A549 (cell line): ENCODE results near the gene PCDHA5. TPM values are rescaled to one million over a fixed set of nuclear protein-coding genes. Genes with fewer than 3 reads are reported as not detected.
"Not testable (repeated sequence)": the region's sequence is repeated elsewhere in the genome, so short reads cannot be mapped to it uniquely, and the experiment has no call there.

Source experiments
- ATAC-seq, 2 experiments: fragments of 200-7000 bp in 1 of 2; fragments of >200 bp in 1 of 2; cut with Nextera tagmentation in 1 of 2; cut with Tn5 transposase in 1 of 2; 3 replicates each; pipeline versions ENCODE4 v1.8.0 to v1.9.1; 2018 to 2020; ENCODE audit warnings: mild to moderate bottlenecking in 1 of 2, moderate library complexity in 1 of 2
- CTCF ChIA-PET: fragments of 300-600 bp; sonication (Branson Sonifier 250); formaldehyde crosslinking; extraction: SDS; loops from one replicate; lab custom pipeline; 2021; ENCODE audit warnings: antibody characterized with exemption, inconsistent platforms; lab: Yijun Ruan, JAX
- POLR2A ChIA-PET: fragments of 350-600 bp; formaldehyde crosslinking; extraction: SDS; loops from one replicate; lab custom pipeline; 2021; ENCODE audit warnings: antibody characterized with exemption, inconsistent platforms; lab: Yijun Ruan, JAX
- DNase-seq, 2 experiments: peaks; one replicate each; pipeline versions ENCODE4 v3.0.0 to v3.0.0-alpha.2; 2011 to 2016; ENCODE audit warnings: low read depth in 1 of 2, low spot score in 1 of 2
- FAIRE-seq: peaks from 2 replicates; lab custom pipeline; 2011; peaks lifted over from hg19 to GRCh38; lab: Jason Lieb, UNC
- H3K27ac ChIP-seq, 2 experiments: fragments of >200 bp; sonication (Bioruptor Twin); formaldehyde crosslinking; 3 replicates each; pipeline ENCODE4 v1.5.1; 2016 to 2017
- H3K4me1 ChIP-seq: fragments of >200 bp; sonication (Bioruptor Twin); formaldehyde crosslinking; 3 replicates; pipeline ENCODE4 v1.6.1; 2016
- H3K4me2 ChIP-seq: fragments of >200 bp; sonication (Bioruptor Twin); formaldehyde crosslinking; 3 replicates; pipeline ENCODE4 v1.6.1; 2016
- H3K4me3 ChIP-seq: fragments of >200 bp; sonication (Bioruptor Twin); formaldehyde crosslinking; 3 replicates; pipeline ENCODE4 v1.5.1; 2016
- H3K9me3 ChIP-seq: fragments of >200 bp; sonication (Bioruptor Twin); formaldehyde crosslinking; 3 replicates; pipeline ENCODE4 v1.6.1; 2016
- CTCF ChIP-seq: fragments of >200 bp; sonication (Bioruptor Twin); formaldehyde crosslinking; IDR thresholded peaks from 3 replicates; pipeline ENCODE4 v1.5.1; 2016
- FOSL2 ChIP-seq, 2 experiments: fragments of 450-650 bp in 1 of 2; fragments of >200 bp in 1 of 2; sonication (Bioruptor Twin) in 1 of 2; formaldehyde crosslinking; IDR thresholded peaks; 2 replicates each; pipeline versions ENCODE4 v1.5.0 to v1.6.1; 2016 to 2020; ENCODE audit warnings: mild to moderate bottlenecking in 1 of 2, moderate library complexity in 1 of 2
- MAFK ChIP-seq: fragments of 450-650 bp; IDR thresholded peaks from 2 replicates; pipeline ENCODE4 v1.6.1; 2014; ENCODE audit not compliant: partially characterized antibody
- NFE2L2 ChIP-seq: fragments of 150-350 bp; conservative IDR thresholded peaks from 2 replicates; pipeline ENCODE4 v1.6.1; 2014; ENCODE audit warnings: low read length
- PHF8 ChIP-seq: fragments of 200-600 bp; sonication (generic); IDR thresholded peaks from 2 replicates; pipeline ENCODE4 v1.6.1; 2016; ENCODE audit warnings: low read depth, mild to moderate bottlenecking, antibody characterized with exemption, moderate library complexity, borderline replicate concordance
- RAD21 ChIP-seq, 2 experiments: fragments of >200 bp in 1 of 2; sonication (Bioruptor Twin) in 1 of 2; formaldehyde crosslinking in 1 of 2; IDR thresholded peaks in 1 of 2; conservative IDR thresholded peaks in 1 of 2; 2 replicates in 1 of 2; 3 replicates in 1 of 2; pipeline ENCODE4 v1.6.1; 2012 to 2018; ENCODE audit warnings: inconsistent platforms in 1 of 2
- RCOR1 ChIP-seq: fragments of 150-350 bp; IDR thresholded peaks from 2 replicates; pipeline ENCODE4 v1.6.1; 2014; ENCODE audit warnings: antibody characterized with exemption, low read length, low read depth
- RNF2 ChIP-seq: fragments of 200-600 bp; sonication (generic); IDR thresholded peaks from 2 replicates; pipeline ENCODE4 v1.6.1; 2016; ENCODE audit warnings: low read depth, mild to moderate bottlenecking, antibody characterized with exemption, moderate library complexity, borderline replicate concordance
- ZFP36 ChIP-seq: fragments of 450-650 bp; IDR thresholded peaks from 2 replicates; pipeline ENCODE4 v1.6.1; 2014; ENCODE audit warnings: borderline replicate concordance; ENCODE audit not compliant: partially characterized antibody
- WGBS: methylation state at CpG from one replicate; pipeline ENCODE4 v1.1.6; 2017; ENCODE audit errors: missing lambda C conversion rate; 5-methylcytosine and 5-hydroxymethylcytosine counted together
- polyA plus RNA-seq, 4 experiments: library from polyadenylated mRNA; depleted of rRNA in 3 of 4; stranded (reverse); fragments of >200 nt; fragmentation: RNase III in 1 of 4; extraction: RNeasy Plus Mini Kit Qiagen cat#74134 plus additional on column Dnase treatment in 1 of 4; gene quantifications; 2 replicates in 3 of 4; 3 replicates in 1 of 4; pipeline ENCODE4 v1.2.3, GENCODE V29; 2011 to 2017

The PCDHA5 gene
- polyA plus RNA-seq, 2 of the 4 experiments (the other 2 are of a cell fraction): 0.32 to 0.84 TPM

- peak; percentile 40 for TF ChIP-seq MAFK
These were observed 20.5 kb upstream of the PCDHA5 start, which contains the start of gene PCDHA3 (continued) for GRCh38 chr5:140800816-140801493.

- peak; percentile 31; the same call in 1 of the 3 replicates for TF ChIP-seq CTCF
- TF ChIP-seq FOSL2 (IDR thresholded peaks at IDR 0.05): no peak
- no peak for TF ChIP-seq FOSL2 (CRISPR knock-in tag; IDR thresholded peaks at IDR 0.05)
- Histone ChIP-seq H3K9me3 (peaks cover 32% of the 10 kb centered on the region), H3K27ac (peak overlapping the region; percentile 29 to 74; a peak in 5 of 6 replicates), H3K4me2 (peak overlapping the region; percentile 66), H3K4me3 (peak overlapping the region; percentile 49), H3K4me1 (no peaks in the 10 kb centered on the region)
- POLR2A ChIA-PET: no interaction called here
- DNase-seq: peak; percentile 29 to 57
- 31% methylated on average over 16 of the region's 16 CpGs for WGBS
- CTCF ChIA-PET: interaction anchor here (0.6 to 3.1 kb wide), 13 partner anchors 14 to 268 kb away, joined by 3 to 16 read pairs (median 4); partner anchors contain the start of genes PCDHA12 and PCDHA5
- no peak for FAIRE-seq
- peak; percentile 56 to 83; a peak in 3 of 6 replicates for ATAC-seq
These were observed 19.9 kb upstream of the PCDHA5 start for GRCh38 chr5:140801494-140801841.

- 82% methylated on average over 45 of the region's 45 CpGs for WGBS
These were observed 19.0 kb upstream of the PCDHA5 start for GRCh38 chr5:140802381-140802780.

GRCh38 chr5:140802781-140803271, 18.6 kb upstream of the PCDHA5 start:
- Histone ChIP-seq H3K27ac (no peak overlapping the region), H3K4me3 (no peak overlapping the region), H3K4me1 (no peaks in the 10 kb centered on the region), H3K4me2 (no peak overlapping the region), H3K9me3 (peaks cover 26% of the 10 kb centered on the region)
- ATAC-seq (no peak), DNase-seq (no peak), FAIRE-seq (no peak)
- POLR2A ChIA-PET: no interaction called here
- CTCF ChIA-PET: interaction anchor here (1.0 to 3.1 kb wide), 8 partner anchors 12 to 266 kb away, joined by 3 to 16 read pairs (median 4); partner anchors contain the start of genes PCDHA12 and PCDHA5
- no peak for TF ChIP-seq RCOR1
- WGBS: 85% methylated on average over 50 of the region's 53 CpGs

More at GRCh38 chr5:140802381-140802780, 19.0 kb upstream of the PCDHA5 start:
- DNase-seq, ATAC-seq, H3K4me1 ChIP-seq, POLR2A ChIA-PET, H3K27ac ChIP-seq, FAIRE-seq, H3K4me3 ChIP-seq, H3K4me2 ChIP-seq: not testable (repeated sequence)
- H3K9me3 ChIP-seq: peaks cover 29% of the 10 kb centered on the region
- CTCF ChIA-PET: interaction anchor here (1.0 to 3.1 kb wide), 9 partner anchors 13 to 267 kb away, joined by 3 to 16 read pairs (median 4); partner anchors contain the start of genes PCDHA12 and PCDHA5

GRCh38 chr5:140806834-140807775, 14.3 kb upstream of the PCDHA5 start, which contains the start of gene PCDHA4:
PCDHA4 (plus strand) TSS chr5:140807068.
- H3K9me3 ChIP-seq: peaks cover 3% of the 10 kb centered on the region; the same call in 1 of the 3 replicates
- peak within 1 kb of the TSS; percentile 60 for H3K4me2 ChIP-seq
- FAIRE-seq (peak; percentile 74), ATAC-seq (peak; percentile 97 to 98), DNase-seq (peak; percentile 24 to 74)
- ChIA-PET POLR2A (no interaction called here), CTCF (interaction anchor here (0.7 to 6.5 kb wide), 25 partner anchors 9 to 358 kb away, joined by 3 to 74 read pairs (median 5); partner anchors contain the start of genes PCDHA1, PCDHA11, PCDHA12 and PCDHA5)
- H3K4me3 ChIP-seq: peak within 1 kb of the TSS; percentile 60
- WGBS: 35% methylated on average over 38 of the region's 47 CpGs
- peak within 1 kb of the TSS; percentile 66 to 80 for H3K27ac ChIP-seq
- no peaks in the 10 kb centered on the region for H3K4me1 ChIP-seq
- TF ChIP-seq PHF8: peak; percentile 31; the same call in 1 of the 2 replicates
- TF ChIP-seq RNF2: no peak
- TF ChIP-seq CTCF: peak; percentile 66
- peak; percentile 67 to 70 for TF ChIP-seq RAD21 (conservative IDR thresholded peaks at IDR 0.05 in 1 of 2, IDR thresholded peaks at IDR 0.05 in 1 of 2)
- TF ChIP-seq ZFP36: no peak
- TF ChIP-seq NFE2L2: no peak
- TF ChIP-seq, all 56 proteins: peak for 3

- H3K4me1 ChIP-seq, H3K4me2 ChIP-seq, POLR2A ChIA-PET, FAIRE-seq, ATAC-seq, H3K4me3 ChIP-seq, H3K27ac ChIP-seq, H3K9me3 ChIP-seq, DNase-seq: not testable (repeated sequence)
- CTCF ChIA-PET: interaction anchor here (0.7 to 6.5 kb wide), 20 partner anchors 8 to 357 kb away, joined by 3 to 74 read pairs (median 6); partner anchors contain the start of genes PCDHA1, PCDHA12, PCDHA5 and PCDHAC1
- 86% methylated on average over 51 of the region's 62 CpGs for WGBS
These were observed 13.0 kb upstream of the PCDHA5 start for GRCh38 chr5:140808241-140808888.
